ENCODE measurements around the gene SLC6A11.

The SLC6A11 gene

GRCh38 chr3:10890665-10891064, 74.6 kb downstream of the SLC6A11 start:
- DNase-seq, result no peak

GRCh38 chr3:10892622-10893021, 76.6 kb downstream of the SLC6A11 start:
- DNase-seq, result no peak

GRCh38 chr3:10901296-10901945, 85.4 kb downstream of the SLC6A11 start:
- DNase-seq, result no peak

- DNase-seq, result no peak
Measured at GRCh38 chr3:10907262-10907661, 91.2 kb downstream of the SLC6A11 start.

- DNase-seq, result no peak
Measured at GRCh38 chr3:10910367-10910766, 94.3 kb downstream of the SLC6A11 start.

GRCh38 chr3:10911350-10912002, 95.4 kb downstream of the SLC6A11 start:
- no peak for DNase-seq

GRCh38 chr3:10912786-10913185, 96.8 kb downstream of the SLC6A11 start:
- DNase-seq, result no peak

- no peak for DNase-seq
Measured at GRCh38 chr3:10915376-10915775, 99.3 kb downstream of the SLC6A11 start.

- DNase-seq, result no peak
Measured at GRCh38 chr3:10917176-10917575, 101.1 kb downstream of the SLC6A11 start.

GRCh38 chr3:10918011-10918410, 102.0 kb downstream of the SLC6A11 start:
- no peak for DNase-seq

- DNase-seq, result no peak
Measured at GRCh38 chr3:10919636-10920035, 103.6 kb downstream of the SLC6A11 start.

- DNase-seq, result no peak
Measured at GRCh38 chr3:10925436-10926255, 109.6 kb downstream of the SLC6A11 start.

GRCh38 chr3:10926256-10926810, 110.3 kb downstream of the SLC6A11 start:
- DNase-seq, result no peak

GRCh38 chr3:10926811-10927521, 110.9 kb downstream of the SLC6A11 start:
- DNase-seq, result no peak

GRCh38 chr3:10927551-10927950, 111.5 kb downstream of the SLC6A11 start:
- DNase-seq, result no peak

- DNase-seq, result no peak
Measured at GRCh38 chr3:10928407-10928960, 112.5 kb downstream of the SLC6A11 start.

GRCh38 chr3:10928961-10929471, 113.0 kb downstream of the SLC6A11 start:
- DNase-seq, result no peak

- no peak for DNase-seq
Measured at GRCh38 chr3:10929978-10930665, 114.1 kb downstream of the SLC6A11 start.

GRCh38 chr3:10930666-10931040, 114.6 kb downstream of the SLC6A11 start:
- no peak for DNase-seq

- no peak for DNase-seq
Measured at GRCh38 chr3:10932596-10932995, 116.6 kb downstream of the SLC6A11 start.

- DNase-seq, result no peak
Measured at GRCh38 chr3:10933021-10933420, 117.0 kb downstream of the SLC6A11 start.

GRCh38 chr3:10933470-10933804, 117.4 kb downstream of the SLC6A11 start:
- no peak for DNase-seq
